Right lobe of liver (tissue), 4 donors: ENCODE results near the gene SIK2.

Experiments
- CTCF ChIP-seq, 4 donors: fragments of 200-600 bp in 3 of 4; fragments of 450-650 bp in 1 of 4; IDR thresholded peaks; one replicate each; pipeline versions ENCODE4 v1.5.1 to v1.8.0; 2016 to 2022; ENCODE audit warnings: antibody characterized with exemption in 4 of 4, mild to moderate bottlenecking in 2 of 4
- POLR2A ChIP-seq: fragments of 450-650 bp; IDR thresholded peaks from one replicate; pipeline ENCODE4 v1.6.1; 2017; ENCODE audit warnings: antibody characterized with exemption, mild to moderate bottlenecking
- donor health status: DM: no; HTN: no; CAD: no.
- donor health status: DM: no; HTN: no; CAD: no.
- donor health status: DM: no; HTN: yes; CAD: no.

GRCh38 chr11:111733611-111734088, 131.4 kb downstream of the SIK2 start:
- TF ChIP-seq CTCF (IDR thresholded peaks at IDR 0.05) (no peak), POLR2A (no peak)
